KOPT-K1 (cell line): ENCODE measurements around the gene NUBP2.

ENCODE experiments used
- H3K27ac ChIP-seq: fragments of 200-600 bp; sonication (generic); 2 replicates; pipeline ENCODE4 v1.5.1; 2016; ENCODE audit warnings: antibody characterized with exemption, mild to moderate bottlenecking, low read depth, low read length; ENCODE audit not compliant: poor library complexity, severe bottlenecking
- H3K36me3 ChIP-seq: fragments of 200-600 bp; sonication (generic); 2 replicates; pipeline ENCODE4 v1.5.1; 2017; ENCODE audit warnings: antibody characterized with exemption, mild to moderate bottlenecking, low read length, moderate library complexity; ENCODE audit not compliant: insufficient read depth
- H3K9me3 ChIP-seq: fragments of 200-600 bp; sonication (generic); 2 replicates; pipeline ENCODE4 v1.5.1; 2017; ENCODE audit warnings: antibody characterized with exemption, low read length, mild to moderate bottlenecking; ENCODE audit not compliant: insufficient read depth, poor library complexity, severe bottlenecking

NUBP2 gene

DNA sequence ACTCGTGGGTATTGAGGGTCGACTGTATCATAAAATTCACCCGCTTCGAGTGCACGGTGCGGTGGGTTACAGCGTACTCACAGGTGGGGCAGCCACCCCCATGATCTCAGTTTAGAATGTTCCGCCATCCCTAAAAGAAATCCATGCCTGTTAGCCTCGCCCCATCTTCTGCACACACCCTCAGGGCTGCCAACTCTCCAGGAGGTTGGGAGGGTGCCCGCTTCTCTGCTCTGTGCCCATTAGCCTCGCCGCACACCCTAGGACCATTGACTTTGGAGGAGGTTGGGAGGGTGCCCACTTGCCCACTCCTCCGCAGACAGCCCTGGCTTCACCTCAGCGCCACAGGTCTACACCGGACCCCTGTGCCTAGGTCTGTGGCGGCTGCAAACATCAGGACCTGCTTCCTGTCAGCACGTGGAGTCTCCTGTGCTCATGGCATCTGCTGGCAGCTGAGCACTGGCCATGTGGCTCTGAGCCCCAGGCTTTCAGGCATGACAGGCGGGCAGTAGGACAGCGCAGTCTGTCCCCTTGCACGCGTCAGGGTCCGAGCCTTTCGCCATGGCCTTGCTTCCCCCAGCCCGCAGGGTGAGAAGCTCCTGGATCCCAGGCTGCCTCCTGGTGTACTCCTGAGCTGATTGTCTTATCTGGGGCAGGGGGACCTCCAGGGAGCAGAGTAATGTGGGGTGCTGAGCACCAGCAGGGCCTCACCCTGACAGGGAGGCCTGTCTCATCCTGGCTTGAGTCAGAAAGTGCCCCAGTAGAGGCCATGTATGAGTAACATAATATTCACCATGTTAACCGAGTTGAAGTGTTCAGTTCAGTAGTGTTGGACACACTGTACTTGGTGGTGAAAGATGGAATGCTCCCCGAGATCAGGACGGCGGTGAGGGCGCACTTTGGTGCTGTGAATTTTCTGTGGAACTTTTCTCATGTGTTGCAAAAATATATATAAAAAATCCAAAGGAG is 33.3 kb upstream of the NUBP2 start:
- Histone ChIP-seq H3K9me3 (no peaks in the 10 kb centered on the region), H3K27ac (no peak overlapping the region), H3K36me3 (peaks cover 86% of the 10 kb centered on the region; the same call in 1 of the 2 replicates)

GRCh38 chr16:1751946-1752345 is 30.8 kb upstream of the NUBP2 start:
- H3K27ac ChIP-seq = no peak overlapping the region
- no peaks in the 10 kb centered on the region for H3K9me3 ChIP-seq
- peaks cover 71% of the 10 kb centered on the region; the same call in 1 of the 2 replicates for H3K36me3 ChIP-seq

DNA sequence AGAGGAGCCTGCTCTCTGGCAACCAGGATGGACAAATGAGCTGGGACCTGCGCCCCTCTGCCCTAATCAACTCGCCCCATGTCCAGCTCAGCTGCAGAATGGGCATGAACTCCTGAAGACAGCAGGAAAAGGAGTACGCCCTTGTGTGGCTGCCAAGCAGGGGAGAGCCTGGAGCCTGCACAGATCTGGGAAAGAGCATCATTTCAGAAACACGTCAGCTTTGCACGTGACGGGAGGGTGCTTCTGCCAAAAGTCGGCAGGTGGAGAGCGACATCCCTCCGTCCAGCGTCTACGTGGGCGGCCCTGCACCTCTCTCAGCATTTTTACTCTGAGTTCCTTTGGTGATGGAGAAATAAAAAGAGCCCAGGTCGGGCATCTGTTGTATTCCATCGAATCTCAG is 29.9 kb upstream of the NUBP2 start:
- no peaks in the 10 kb centered on the region for H3K9me3 ChIP-seq
- H3K36me3 ChIP-seq = peaks cover 66% of the 10 kb centered on the region; the same call in 1 of the 2 replicates
- H3K27ac ChIP-seq = no peak overlapping the region

DNA sequence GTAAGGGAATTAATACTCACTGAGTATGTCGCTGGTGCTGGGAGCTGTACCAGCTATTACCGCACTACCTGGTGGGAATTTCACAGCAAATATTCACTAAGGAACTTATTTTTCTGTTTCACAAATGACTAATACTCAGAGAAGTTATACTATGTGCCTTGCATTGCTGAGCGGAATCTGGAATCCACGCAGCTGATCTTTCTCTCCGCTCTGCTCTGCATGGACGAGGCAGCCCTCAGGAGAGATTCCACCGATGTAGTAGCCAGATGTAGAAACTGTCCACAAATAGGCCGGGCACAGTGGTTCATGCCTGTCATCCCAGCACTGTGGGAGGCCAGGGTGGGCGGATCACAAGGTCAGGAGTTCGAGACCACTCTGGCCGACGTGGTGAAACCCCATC is 28.6 kb upstream of the NUBP2 start:
- H3K27ac ChIP-seq = no peak overlapping the region
- H3K36me3 ChIP-seq = peaks cover 57% of the 10 kb centered on the region; the same call in 1 of the 2 replicates
- no peaks in the 10 kb centered on the region for H3K9me3 ChIP-seq

DNA sequence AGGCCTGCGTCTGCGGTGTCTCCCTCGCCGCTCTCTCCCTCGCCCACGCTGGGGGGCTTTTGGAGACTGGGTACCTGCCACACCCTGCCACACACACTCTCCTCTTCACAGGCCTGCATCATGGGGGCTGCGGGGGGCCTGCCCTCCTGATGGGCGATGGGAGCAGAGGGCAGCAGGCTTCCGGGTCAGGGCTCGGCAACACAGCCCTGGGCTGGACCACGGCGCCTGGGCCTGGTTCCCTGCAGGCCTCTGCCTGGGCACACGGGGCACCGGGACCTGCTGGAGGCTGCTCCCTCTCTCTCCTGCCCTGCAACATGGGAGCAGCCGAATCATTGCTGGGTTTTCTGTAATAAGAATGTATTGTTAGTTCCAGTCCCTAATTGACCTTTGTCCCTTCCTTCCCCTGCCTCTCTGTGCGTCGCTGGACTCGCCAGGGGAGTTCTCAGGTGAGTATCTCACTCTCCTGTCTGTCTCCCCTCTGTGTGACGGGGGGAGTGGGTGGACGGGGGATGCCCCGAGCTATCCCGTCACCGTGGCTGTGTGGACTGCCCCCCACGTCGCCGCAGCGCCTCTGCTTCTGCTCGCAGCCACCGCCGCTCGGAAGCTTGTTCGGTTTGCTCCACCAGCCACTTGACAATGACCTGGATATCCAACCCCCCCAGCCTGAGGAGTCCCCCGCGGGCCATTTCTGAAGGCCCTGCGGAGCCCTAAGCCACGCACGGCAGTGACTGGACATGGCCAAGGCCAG is 24.9 kb upstream of the NUBP2 start:
- peaks cover 62% of the 10 kb centered on the region; the same call in 1 of the 2 replicates for H3K36me3 ChIP-seq
- H3K27ac ChIP-seq = peak overlapping the region; percentile 25
- H3K9me3 ChIP-seq = no peaks in the 10 kb centered on the region

DNA sequence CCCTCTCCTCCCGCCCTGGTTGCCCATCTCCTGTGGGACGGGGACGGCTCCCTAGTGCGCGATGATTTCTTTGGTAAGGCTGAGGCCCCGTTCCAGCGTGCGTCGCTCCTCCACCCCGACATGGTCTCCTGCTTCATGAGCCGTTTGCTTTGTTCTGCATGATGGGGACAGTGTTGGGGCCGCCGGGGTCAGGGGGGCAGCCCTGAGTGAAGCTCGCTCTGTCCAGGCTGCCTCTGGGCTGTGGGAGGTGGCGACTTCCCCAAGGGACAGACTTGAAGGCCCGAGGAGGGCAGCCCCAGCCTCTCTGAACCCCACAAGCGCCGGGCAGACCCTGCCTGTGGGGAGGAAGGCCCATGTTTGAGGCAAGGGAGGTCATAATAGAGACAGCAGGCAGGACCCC is 23.8 kb upstream of the NUBP2 start:
- H3K27ac ChIP-seq = no peak overlapping the region
- no peaks in the 10 kb centered on the region for H3K9me3 ChIP-seq
- peaks cover 63% of the 10 kb centered on the region; the same call in 1 of the 2 replicates for H3K36me3 ChIP-seq

- peaks cover 63% of the 10 kb centered on the region; the same call in 1 of the 2 replicates for H3K36me3 ChIP-seq
- H3K9me3 ChIP-seq = no peaks in the 10 kb centered on the region
- no peak overlapping the region for H3K27ac ChIP-seq
These were observed 23.2 kb upstream of the NUBP2 start for GRCh38 chr16:1759511-1759910.

- Histone ChIP-seq H3K27ac (no peak overlapping the region), H3K9me3 (no peaks in the 10 kb centered on the region), H3K36me3 (peaks cover 70% of the 10 kb centered on the region)
These were observed 21.8 kb upstream of the NUBP2 start for GRCh38 chr16:1760911-1761310.

DNA sequence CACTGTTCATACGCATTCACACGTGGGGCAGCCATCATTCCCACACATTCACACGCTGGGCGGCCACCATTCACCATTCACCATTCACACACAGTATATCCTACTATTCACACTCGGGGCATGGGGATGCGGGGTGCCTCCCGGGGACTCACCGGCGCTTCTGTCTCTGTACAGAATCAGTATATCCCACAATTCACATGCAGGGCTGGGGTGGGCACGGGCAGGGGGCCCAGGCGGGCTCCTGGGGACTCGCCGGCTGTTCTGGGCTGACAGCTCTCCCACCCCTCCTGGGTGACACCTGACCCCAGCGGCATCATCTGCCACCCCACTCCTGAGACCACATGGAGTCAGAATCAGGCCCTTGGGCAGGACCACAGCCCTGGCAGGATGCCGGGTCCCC is 21.0 kb upstream of the NUBP2 start:
- Histone ChIP-seq H3K36me3 (peaks cover 79% of the 10 kb centered on the region), H3K27ac (no peak overlapping the region), H3K9me3 (no peaks in the 10 kb centered on the region)

GRCh38 chr16:1762196-1762878 is 20.4 kb upstream of the NUBP2 start:
- H3K9me3 ChIP-seq = no peaks in the 10 kb centered on the region
- peaks cover 85% of the 10 kb centered on the region for H3K36me3 ChIP-seq
- no peak overlapping the region for H3K27ac ChIP-seq

DNA sequence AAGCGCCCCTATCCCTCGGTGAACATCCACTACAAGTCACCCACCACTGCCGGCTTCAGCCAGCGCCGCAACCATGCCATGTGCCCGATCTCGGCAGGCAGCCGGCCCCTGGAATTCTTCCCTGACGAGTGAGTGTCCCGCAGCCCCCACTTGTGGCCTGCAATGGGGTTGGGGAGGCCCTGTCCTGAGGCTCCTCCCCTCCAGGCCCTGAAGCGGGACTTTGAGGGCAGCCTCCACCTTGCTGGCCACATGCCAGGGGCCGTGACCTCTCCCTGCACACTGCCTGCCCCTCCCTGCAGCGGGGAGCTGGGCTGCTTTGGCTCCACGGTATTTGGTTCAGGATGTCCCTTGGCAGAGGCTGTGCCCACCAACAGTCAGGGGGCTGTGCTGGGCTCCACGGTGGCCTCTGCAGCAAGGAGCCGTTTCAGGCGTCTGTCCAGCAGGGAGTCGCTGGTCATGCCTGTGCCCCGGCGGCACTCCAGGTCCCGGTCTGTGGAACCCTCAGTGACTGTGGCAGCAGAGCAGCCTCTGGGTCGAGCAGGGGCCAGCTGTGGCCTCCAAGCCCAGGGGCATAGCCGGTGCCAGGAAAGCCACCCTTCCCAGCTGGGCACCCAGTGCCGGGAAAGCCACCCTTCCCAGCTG is 19.8 kb upstream of the NUBP2 start:
- Histone ChIP-seq H3K9me3 (no peaks in the 10 kb centered on the region), H3K27ac (no peak overlapping the region), H3K36me3 (peaks cover 86% of the 10 kb centered on the region)

GRCh38 chr16:1763521-1764511 is 18.9 kb upstream of the NUBP2 start:
- Histone ChIP-seq H3K27ac (no peak overlapping the region), H3K9me3 (no peaks in the 10 kb centered on the region), H3K36me3 (peaks cover 91% of the 10 kb centered on the region)

DNA sequence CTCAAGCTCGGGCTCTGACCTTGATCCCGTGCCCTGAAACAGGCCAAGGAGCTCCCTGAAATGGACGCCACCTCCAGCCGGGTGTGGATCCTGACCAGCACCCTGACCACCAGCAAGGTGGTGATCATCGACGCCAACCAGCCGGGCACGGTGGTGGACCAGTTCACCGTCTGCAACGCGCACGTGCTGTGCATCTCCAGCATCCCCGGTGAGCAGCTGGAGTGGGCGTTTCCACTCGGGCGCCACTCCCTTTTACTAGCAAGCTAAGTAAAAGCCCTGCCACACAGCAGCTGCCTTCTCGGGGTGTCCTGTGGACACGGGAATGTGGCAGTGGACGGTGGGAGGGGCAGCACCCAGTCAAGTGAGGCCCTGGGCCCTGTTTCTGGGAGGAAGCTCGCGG is 17.8 kb upstream of the NUBP2 start:
- H3K27ac ChIP-seq = no peak overlapping the region
- no peaks in the 10 kb centered on the region for H3K9me3 ChIP-seq
- H3K36me3 ChIP-seq = peaks cover 94% of the 10 kb centered on the region

- Histone ChIP-seq H3K27ac (no peak overlapping the region), H3K36me3 (peaks cover 92% of the 10 kb centered on the region), H3K9me3 (no peaks in the 10 kb centered on the region)
These were observed 16.9 kb upstream of the NUBP2 start for GRCh38 chr16:1765826-1766225.
